Fibroblast of villous mesenchyme (primary cell): ENCODE measurements around the gene NOX5. TPM values are rescaled to one million over a fixed set of nuclear protein-coding genes. Genes with fewer than 3 reads are reported as not detected.

Experiments
- DNase-seq: peaks from one replicate; pipeline ENCODE4 v3.0.0-alpha.2; 2010; ENCODE audit warnings: low read depth
- H3K4me3 ChIP-seq: 2 replicates; pipeline ENCODE4 v1.5.1; 2011; ENCODE audit warnings: low read depth, mild to moderate bottlenecking, low read length
- total RNA-seq: library from RNA; depleted of rRNA; stranded (reverse); fragments of >200 nt; gene quantifications from 2 replicates; pipeline ENCODE4 v1.2.3, GENCODE V29; 2012
- TF ChIP-seq, protein P1 (sequence below): IDR thresholded peaks from 2 replicates; pipeline ENCODE4 v1.5.1; 2012; ENCODE audit warnings: low read depth, mild to moderate bottlenecking, low read length; ENCODE audit not compliant: insufficient read depth

Gene NOX5
- total RNA-seq, 1 donor: 0.43 TPM

DNA sequence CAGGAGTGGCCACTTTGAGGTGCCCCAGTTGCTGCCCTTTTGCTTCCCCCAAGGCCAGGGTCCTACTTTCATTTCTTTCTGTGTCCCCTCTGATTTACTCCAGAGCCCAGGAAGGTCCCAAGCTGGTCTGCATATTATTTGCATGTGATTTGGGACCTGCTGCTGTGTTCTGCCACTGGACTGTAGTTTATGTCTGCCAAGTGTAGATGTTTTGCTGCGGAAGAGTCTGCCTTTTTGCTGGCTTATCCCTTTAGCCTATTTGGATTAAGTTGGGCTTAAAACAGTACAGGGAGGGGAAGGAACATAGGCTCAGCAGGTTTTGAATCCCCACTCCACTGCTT lies 21.4 kb downstream of the NOX5 start:
- no peak for DNase-seq
- H3K4me3 ChIP-seq: no peak overlapping the region

DNA sequence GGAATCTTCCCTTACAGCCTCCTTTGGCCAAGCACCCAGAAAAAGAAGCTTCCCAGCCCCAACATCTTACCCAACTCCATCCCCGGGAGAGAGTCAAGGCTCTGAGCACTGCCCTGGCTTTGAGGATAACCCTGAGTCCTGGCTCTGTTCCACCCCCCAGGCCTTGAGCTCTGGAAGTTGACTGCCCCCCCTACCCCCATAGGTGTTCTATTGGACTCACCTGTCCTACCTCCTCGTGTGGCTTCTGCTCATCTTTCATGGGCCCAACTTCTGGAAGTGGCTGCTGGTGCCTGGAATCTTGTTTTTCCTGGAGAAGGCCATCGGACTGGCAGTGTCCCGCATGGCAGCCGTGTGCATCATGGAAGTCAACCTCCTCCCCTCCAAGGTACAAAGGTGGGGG lies 22.3 kb downstream of the NOX5 start:
- H3K4me3 ChIP-seq: no peak overlapping the region
- no peak for DNase-seq
- TF ChIP-seq, protein P1, sequence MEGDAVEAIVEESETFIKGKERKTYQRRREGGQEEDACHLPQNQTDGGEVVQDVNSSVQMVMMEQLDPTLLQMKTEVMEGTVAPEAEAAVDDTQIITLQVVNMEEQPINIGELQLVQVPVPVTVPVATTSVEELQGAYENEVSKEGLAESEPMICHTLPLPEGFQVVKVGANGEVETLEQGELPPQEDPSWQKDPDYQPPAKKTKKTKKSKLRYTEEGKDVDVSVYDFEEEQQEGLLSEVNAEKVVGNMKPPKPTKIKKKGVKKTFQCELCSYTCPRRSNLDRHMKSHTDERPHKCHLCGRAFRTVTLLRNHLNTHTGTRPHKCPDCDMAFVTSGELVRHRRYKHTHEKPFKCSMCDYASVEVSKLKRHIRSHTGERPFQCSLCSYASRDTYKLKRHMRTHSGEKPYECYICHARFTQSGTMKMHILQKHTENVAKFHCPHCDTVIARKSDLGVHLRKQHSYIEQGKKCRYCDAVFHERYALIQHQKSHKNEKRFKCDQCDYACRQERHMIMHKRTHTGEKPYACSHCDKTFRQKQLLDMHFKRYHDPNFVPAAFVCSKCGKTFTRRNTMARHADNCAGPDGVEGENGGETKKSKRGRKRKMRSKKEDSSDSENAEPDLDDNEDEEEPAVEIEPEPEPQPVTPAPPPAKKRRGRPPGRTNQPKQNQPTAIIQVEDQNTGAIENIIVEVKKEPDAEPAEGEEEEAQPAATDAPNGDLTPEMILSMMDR: no peak

More for the DNA sequence above, 21.4 kb downstream of the NOX5 start:
- TF ChIP-seq, protein P1: no peak

GRCh38 chr15:69037482-69037881 lies 23.0 kb downstream of the NOX5 start:
- no peak overlapping the region for H3K4me3 ChIP-seq
- TF ChIP-seq, protein P1: no peak
- no peak for DNase-seq

DNA sequence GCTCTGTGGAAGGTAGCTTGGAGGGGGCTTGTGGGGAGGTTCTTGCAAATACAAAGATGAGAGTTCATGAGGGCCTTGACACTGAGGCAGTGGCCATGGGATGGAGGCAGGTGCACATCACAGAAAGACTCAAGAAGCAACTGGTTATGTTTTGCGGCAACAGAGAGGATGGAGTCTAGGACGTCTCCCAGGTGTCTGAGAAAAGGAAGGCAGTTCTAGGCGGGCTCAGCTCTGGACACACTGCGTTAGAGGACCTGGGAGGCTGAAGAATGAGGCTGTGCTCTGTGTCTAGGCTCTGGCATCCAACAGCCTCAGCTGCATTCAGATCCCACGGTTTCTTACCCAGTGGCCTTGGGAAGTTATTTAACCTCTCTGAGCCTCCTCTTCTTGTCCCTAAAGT lies 23.5 kb downstream of the NOX5 start:
- H3K4me3 ChIP-seq: no peak overlapping the region

DNA sequence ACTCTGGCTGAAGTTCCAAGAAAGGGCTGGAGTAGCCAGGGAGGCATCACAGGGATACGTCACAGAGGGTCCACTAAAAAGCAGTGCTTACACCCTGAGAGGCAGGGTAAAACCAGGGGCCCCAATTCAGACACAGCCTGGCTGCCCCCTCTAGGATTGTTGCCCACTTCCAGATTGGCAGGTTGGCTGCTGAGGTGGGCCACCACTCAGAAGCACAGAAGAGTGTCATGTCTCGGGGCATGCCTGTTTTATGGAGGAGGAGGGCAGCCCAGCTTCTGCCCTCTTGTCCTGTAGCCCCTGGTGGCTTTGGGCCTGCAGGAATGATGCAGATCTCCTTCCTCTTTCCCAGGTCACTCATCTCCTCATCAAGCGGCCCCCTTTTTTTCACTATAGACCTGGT lies 24.0 kb downstream of the NOX5 start:
- H3K4me3 ChIP-seq: no peak overlapping the region
- no peak for DNase-seq
- TF ChIP-seq, protein P1: no peak

More for the DNA sequence above, 23.5 kb downstream of the NOX5 start:
- TF ChIP-seq, protein P1: no peak
- DNase-seq: no peak

DNA sequence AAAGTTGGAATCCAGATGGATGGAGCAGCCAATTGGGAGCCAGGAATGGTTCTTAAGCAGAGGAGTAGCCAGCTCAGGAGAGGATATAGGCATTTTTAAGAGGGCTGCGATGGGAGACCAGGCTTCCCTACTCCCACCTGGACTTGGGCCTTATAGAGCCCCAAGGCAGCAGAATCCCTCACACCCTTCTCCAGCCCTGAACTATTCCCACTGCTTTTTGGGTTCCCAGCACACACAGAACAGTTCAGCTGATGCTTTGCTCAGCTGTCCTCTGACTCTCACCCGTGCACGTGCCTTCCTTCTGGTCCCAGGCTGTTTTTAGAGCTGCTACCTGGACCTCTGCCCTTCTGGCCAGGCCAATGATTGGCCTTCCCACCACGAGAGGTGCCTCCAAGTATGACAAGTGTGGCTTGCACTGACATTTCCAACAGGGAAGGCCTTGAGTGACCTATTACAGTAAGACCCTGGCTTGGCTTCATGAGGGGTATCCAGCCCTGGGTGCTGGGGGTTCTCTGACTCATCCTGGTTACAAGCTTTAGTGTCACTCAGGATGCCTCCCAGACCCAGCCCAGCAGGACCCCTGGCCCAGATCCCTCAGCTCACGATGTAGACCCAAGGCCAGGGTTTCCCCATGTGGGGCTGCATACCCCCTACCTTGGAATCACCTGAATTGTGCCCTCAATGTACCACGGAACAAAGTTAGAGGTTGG lies 25.2 kb downstream of the NOX5 start:
- TF ChIP-seq, protein P1: no peak
- no peak overlapping the region for H3K4me3 ChIP-seq
- no peak for DNase-seq

DNA sequence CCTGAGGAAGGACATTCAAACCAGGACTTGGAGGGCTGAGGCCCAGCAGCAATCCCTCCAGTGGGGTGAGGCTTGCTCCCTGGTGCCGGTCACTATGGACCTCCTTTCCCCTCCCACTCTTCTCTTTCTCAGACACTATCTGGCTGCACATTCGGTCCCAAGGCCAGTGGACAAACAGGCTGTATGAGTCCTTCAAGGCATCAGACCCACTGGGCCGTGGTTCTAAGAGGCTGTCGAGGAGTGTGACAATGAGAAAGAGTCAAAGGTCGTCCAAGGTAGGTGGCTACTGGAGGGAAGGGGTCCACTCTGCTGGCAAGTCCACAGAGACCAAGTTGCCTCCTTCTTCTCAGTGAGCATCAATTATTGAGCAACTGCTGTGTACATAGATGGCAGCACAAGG lies 28.0 kb downstream of the NOX5 start:
- TF ChIP-seq, protein P1: no peak

More for the DNA sequence above, 28.0 kb downstream of the NOX5 start:
- no peak for DNase-seq
- no peak overlapping the region for H3K4me3 ChIP-seq
